Erythroblast (primary cell): ENCODE results near the gene SRPK3.

ENCODE experiments used
- DNase-seq, 2 experiments: peaks; one replicate each; lab custom pipeline; 2025; lab: John Stamatoyannopoulos, UW
- GATA1 ChIP-seq: IDR thresholded peaks from 2 replicates; pipeline ENCODE4 v1.6.1; 2011; ENCODE audit warnings: low read depth, mild to moderate bottlenecking, control low read depth, low read length, moderate library complexity
- POLR2A ChIP-seq: IDR thresholded peaks from 2 replicates; pipeline ENCODE4 v1.6.1; 2011; ENCODE audit warnings: mild to moderate bottlenecking, low read length

SRPK3 gene

GRCh38 chrX:153763989-153764755 is 16.7 kb upstream of the SRPK3 start, which contains the start of gene PLXNB3:
Gene PLXNB3, plus strand, starts transcription at chrX:153764249. Its CDS starts 1,287 bp downstream, at chrX:153765536.
- peak; percentile 65 to 82 for DNase-seq
- TF ChIP-seq GATA1 (no peak), POLR2A (no peak)

- no peak for DNase-seq
- TF ChIP-seq POLR2A (no peak), GATA1 (no peak)
Observed at GRCh38 chrX:153764786-153765137, 16.1 kb upstream of the SRPK3 start.

- TF ChIP-seq GATA1 (no peak), POLR2A (no peak)
- peak; percentile 72 to 79 for DNase-seq
Observed at GRCh38 chrX:153765138-153766079, 15.4 kb upstream of the SRPK3 start.

- TF ChIP-seq POLR2A (peak; percentile 49), GATA1 (no peak)
- DNase-seq = peak; percentile 43 to 56
Observed at GRCh38 chrX:153766098-153766817, 14.6 kb upstream of the SRPK3 start.

GRCh38 chrX:153766871-153767673 is 13.8 kb upstream of the SRPK3 start:
- TF ChIP-seq POLR2A (no peak), GATA1 (no peak)
- DNase-seq = no peak

- TF ChIP-seq GATA1 (no peak), POLR2A (no peak)
- DNase-seq = no peak
Observed at GRCh38 chrX:153767674-153768055, 13.2 kb upstream of the SRPK3 start.

- TF ChIP-seq POLR2A = no peak
- no peak for TF ChIP-seq GATA1
- no peak for DNase-seq
Observed at GRCh38 chrX:153768311-153769157, 12.3 kb upstream of the SRPK3 start.

- no peak for DNase-seq
Observed at GRCh38 chrX:153769158-153769864, 11.5 kb upstream of the SRPK3 start.

GRCh38 chrX:153769865-153770600 is 10.8 kb upstream of the SRPK3 start:
- TF ChIP-seq POLR2A (no peak), GATA1 (no peak)
- DNase-seq = no peak

More at GRCh38 chrX:153769158-153769864, 11.5 kb upstream of the SRPK3 start:
- no peak for TF ChIP-seq GATA1

- TF ChIP-seq GATA1 = no peak
- no peak for TF ChIP-seq POLR2A
- DNase-seq = no peak
Observed at GRCh38 chrX:153770601-153771414, 10.0 kb upstream of the SRPK3 start.
